Panc1 (cell line): ENCODE measurements around the gene METTL15.

Source experiments
- CTCF ChIP-seq: fragments of 450-650 bp; IDR thresholded peaks from 2 replicates; pipeline ENCODE4 v1.5.1; 2017; ENCODE audit warnings: mild to moderate bottlenecking
- TF ChIP-seq, protein P1 (sequence below), 2 experiments: IDR thresholded peaks; 2 replicates each; pipeline ENCODE4 v1.6.1; 2011 to 2012; ENCODE audit warnings: low read depth in 2 of 2, control low read depth in 1 of 2, low read length in 1 of 2, mild to moderate bottlenecking in 1 of 2, moderate library complexity in 1 of 2; ENCODE audit not compliant: insufficient read depth in 1 of 2

DNA sequence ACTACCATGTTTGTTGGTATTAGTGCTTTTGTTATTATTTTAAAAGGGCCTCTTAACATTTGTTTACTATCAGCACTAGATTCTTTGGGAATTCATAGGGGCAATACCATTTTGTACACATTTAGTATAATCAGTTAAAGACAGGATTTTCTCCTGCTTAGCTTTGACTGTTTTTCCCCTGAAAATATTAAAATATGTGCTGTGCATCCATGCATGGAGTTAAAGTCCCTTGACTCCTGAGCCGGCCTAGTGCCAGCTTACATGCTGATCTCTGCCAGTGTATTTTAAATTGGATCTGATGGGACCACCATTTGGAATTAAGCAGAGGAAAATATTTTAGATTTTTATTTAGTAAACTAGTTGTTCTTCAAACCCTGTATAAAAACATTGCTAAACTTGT is 161.4 kb downstream of the METTL15 start:
- TF ChIP-seq CTCF, result no peak
- TF ChIP-seq, protein P1, sequence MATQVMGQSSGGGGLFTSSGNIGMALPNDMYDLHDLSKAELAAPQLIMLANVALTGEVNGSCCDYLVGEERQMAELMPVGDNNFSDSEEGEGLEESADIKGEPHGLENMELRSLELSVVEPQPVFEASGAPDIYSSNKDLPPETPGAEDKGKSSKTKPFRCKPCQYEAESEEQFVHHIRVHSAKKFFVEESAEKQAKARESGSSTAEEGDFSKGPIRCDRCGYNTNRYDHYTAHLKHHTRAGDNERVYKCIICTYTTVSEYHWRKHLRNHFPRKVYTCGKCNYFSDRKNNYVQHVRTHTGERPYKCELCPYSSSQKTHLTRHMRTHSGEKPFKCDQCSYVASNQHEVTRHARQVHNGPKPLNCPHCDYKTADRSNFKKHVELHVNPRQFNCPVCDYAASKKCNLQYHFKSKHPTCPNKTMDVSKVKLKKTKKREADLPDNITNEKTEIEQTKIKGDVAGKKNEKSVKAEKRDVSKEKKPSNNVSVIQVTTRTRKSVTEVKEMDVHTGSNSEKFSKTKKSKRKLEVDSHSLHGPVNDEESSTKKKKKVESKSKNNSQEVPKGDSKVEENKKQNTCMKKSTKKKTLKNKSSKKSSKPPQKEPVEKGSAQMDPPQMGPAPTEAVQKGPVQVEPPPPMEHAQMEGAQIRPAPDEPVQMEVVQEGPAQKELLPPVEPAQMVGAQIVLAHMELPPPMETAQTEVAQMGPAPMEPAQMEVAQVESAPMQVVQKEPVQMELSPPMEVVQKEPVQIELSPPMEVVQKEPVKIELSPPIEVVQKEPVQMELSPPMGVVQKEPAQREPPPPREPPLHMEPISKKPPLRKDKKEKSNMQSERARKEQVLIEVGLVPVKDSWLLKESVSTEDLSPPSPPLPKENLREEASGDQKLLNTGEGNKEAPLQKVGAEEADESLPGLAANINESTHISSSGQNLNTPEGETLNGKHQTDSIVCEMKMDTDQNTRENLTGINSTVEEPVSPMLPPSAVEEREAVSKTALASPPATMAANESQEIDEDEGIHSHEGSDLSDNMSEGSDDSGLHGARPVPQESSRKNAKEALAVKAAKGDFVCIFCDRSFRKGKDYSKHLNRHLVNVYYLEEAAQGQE (IDR thresholded peaks at IDR 0.05; ENCODE audit: insufficient read depth in 1 of 2, low read depth in 2 of 2, low read length in 1 of 2), result no peak
